ENCODE data around the gene ACSM4. TPM values are rescaled to one million over a fixed set of nuclear protein-coding genes. Genes with fewer than 3 reads are reported as not detected.
A peak's percentile ranks its signal among the peaks of the same experiment; 100 is the strongest.

Gene ACSM4
- total and polyA plus RNA-seq, 9 of the 15 experiments (the other 6 are each of a cell fraction or from before 2014, with no cell fraction given), result not detected

DNA sequence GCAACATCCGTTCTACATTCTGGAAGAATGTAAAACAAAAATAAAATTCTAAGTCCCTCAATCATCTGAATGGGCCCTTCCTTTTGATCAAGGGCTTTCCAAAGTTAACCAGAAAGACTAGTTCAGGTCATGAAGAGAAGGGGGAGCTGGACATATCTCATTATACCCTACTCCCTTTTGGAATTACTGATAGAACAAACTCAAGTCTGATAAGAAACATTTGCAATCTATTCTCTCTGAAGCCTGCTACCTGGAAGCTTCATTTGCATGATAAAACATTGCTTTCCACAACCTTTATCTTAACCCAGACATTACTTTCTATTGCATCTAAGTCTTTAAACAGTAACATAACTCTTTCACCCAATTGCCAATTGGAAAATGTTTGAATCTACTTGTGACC, 8.3 kb upstream of the ACSM4 start (continued):
- TF ChIP-seq ZFP30 (CRISPR knock-in tag; IDR thresholded peaks at IDR 0.05; ENCODE audit: borderline replicate concordance), result no peak
- TF ChIP-seq ZFX (CRISPR knock-in tag; IDR thresholded peaks at IDR 0.05), result no peak
- TF ChIP-seq TAL1 (IDR thresholded peaks at IDR 0.05), result peak; percentile 71
- TF ChIP-seq, protein P1, sequence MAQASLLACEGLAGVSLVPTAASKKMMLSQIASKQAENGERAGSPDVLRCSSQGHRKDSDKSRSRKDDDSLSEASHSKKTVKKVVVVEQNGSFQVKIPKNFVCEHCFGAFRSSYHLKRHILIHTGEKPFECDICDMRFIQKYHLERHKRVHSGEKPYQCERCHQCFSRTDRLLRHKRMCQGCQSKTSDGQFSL (CRISPR knock-in tag; IDR thresholded peaks at IDR 0.05), result no peak
- TF ChIP-seq, protein P1 (tag; IDR thresholded peaks at IDR 0.05), result no peak

DNA sequence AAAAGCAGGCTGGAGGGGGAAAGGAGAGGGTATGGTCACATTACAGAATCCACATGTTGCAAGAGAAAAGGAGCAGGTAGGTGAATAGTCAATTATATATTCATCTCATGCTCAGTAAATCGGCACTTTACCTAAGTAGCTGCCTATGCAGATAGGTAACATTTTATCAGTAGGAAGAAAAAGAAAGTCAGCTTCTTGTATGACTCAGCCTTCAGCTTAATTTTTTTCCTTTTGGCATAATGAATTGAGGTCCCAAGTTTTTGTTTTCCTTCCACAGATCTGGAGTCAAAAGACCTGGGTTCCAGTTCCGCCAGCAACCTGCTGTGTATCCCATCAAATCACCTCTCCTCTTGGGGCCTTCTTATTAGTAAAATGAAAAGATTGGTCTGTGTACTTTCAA, 6.0 kb upstream of the ACSM4 start:
- Histone ChIP-seq H3K9ac (ENCODE audit: insufficient read depth in 1 of 2, low read depth in 2 of 2, low read length in 2 of 2) (no peak overlapping the region), H3K79me2 (ENCODE audit: control insufficient read depth, insufficient read depth, low read length) (no peaks in the 10 kb centered on the region), H2AFZ (ENCODE audit: low read depth, low read length) (peak overlapping the region; percentile 30; the same call in 1 of the 2 replicates), H3K4me1 (replicated peaks in 1 of 2; ENCODE audit: control insufficient read depth in 2 of 2, insufficient read depth in 2 of 2, low read length in 2 of 2) (peaks cover 0 to 59% of the 10 kb centered on the region in 2 experiments; a peak in 4 of 5 replicates), H3K4me3 (no peak overlapping the region), H3K9me3 (replicated peaks; ENCODE audit: control insufficient read depth, insufficient read depth, low read depth, low read length) (no peaks in the 10 kb centered on the region), H3K9me1 (ENCODE audit: control insufficient read depth, insufficient read depth, low read length) (no peaks in the 10 kb centered on the region), H3K4me2 (ENCODE audit: insufficient read depth, low read length) (no peak overlapping the region), H3K27me3 (ENCODE audit: control insufficient read depth in 2 of 2, insufficient read depth in 2 of 2, low read length in 2 of 2) (no peaks in the 10 kb centered on the region), H4K20me1 (replicated peaks; ENCODE audit: control insufficient read depth, insufficient read depth, low read length) (no peaks in the 10 kb centered on the region), H3K36me3 (ENCODE audit: control insufficient read depth, insufficient read depth, low read length) (no peaks in the 10 kb centered on the region), H3K27ac (ENCODE audit: extremely low read depth, low read depth, low read length) (no peak overlapping the region)
- FAIRE-seq (no peak), ATAC-seq (no peak), DNase-seq (ENCODE audit: extremely low read depth in 1 of 4, low spot score in 3 of 4) (no peak)
- POLR2A ChIA-PET, result interaction anchor here (1.0 kb wide), 1 partner anchor 13 kb away, joined by 3 read pairs; no protein-coding TSS in a partner anchor
- no TSS peak for BruUV-seq (replicated peaks)
- CTCF ChIA-PET (ENCODE audit: low intra/inter-chr PET ratio), result no interaction called here
- 50% methylated on average over 2 of the region's 2 CpGs for WGBS (ENCODE audit: insufficient coverage, low coverage, missing lambda C conversion rate)
- intact Hi-C loops (cut with micrococcal nuclease), result no loop called here
- in situ Hi-C loops (cut with MboI), result no loop called here
- TF ChIP-seq, protein P2, sequence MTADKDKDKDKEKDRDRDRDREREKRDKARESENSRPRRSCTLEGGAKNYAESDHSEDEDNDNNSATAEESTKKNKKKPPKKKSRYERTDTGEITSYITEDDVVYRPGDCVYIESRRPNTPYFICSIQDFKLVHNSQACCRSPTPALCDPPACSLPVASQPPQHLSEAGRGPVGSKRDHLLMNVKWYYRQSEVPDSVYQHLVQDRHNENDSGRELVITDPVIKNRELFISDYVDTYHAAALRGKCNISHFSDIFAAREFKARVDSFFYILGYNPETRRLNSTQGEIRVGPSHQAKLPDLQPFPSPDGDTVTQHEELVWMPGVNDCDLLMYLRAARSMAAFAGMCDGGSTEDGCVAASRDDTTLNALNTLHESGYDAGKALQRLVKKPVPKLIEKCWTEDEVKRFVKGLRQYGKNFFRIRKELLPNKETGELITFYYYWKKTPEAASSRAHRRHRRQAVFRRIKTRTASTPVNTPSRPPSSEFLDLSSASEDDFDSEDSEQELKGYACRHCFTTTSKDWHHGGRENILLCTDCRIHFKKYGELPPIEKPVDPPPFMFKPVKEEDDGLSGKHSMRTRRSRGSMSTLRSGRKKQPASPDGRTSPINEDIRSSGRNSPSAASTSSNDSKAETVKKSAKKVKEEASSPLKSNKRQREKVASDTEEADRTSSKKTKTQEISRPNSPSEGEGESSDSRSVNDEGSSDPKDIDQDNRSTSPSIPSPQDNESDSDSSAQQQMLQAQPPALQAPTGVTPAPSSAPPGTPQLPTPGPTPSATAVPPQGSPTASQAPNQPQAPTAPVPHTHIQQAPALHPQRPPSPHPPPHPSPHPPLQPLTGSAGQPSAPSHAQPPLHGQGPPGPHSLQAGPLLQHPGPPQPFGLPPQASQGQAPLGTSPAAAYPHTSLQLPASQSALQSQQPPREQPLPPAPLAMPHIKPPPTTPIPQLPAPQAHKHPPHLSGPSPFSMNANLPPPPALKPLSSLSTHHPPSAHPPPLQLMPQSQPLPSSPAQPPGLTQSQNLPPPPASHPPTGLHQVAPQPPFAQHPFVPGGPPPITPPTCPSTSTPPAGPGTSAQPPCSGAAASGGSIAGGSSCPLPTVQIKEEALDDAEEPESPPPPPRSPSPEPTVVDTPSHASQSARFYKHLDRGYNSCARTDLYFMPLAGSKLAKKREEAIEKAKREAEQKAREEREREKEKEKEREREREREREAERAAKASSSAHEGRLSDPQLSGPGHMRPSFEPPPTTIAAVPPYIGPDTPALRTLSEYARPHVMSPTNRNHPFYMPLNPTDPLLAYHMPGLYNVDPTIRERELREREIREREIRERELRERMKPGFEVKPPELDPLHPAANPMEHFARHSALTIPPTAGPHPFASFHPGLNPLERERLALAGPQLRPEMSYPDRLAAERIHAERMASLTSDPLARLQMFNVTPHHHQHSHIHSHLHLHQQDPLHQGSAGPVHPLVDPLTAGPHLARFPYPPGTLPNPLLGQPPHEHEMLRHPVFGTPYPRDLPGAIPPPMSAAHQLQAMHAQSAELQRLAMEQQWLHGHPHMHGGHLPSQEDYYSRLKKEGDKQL (CRISPR knock-in tag; IDR thresholded peaks at IDR 0.05; ENCODE audit: borderline replicate concordance), result no peak
- TF ChIP-seq, protein P3, sequence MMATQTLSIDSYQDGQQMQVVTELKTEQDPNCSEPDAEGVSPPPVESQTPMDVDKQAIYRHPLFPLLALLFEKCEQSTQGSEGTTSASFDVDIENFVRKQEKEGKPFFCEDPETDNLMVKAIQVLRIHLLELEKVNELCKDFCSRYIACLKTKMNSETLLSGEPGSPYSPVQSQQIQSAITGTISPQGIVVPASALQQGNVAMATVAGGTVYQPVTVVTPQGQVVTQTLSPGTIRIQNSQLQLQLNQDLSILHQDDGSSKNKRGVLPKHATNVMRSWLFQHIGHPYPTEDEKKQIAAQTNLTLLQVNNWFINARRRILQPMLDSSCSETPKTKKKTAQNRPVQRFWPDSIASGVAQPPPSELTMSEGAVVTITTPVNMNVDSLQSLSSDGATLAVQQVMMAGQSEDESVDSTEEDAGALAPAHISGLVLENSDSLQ (IDR thresholded peaks at IDR 0.05), result no peak
- TF ChIP-seq, protein P4, sequence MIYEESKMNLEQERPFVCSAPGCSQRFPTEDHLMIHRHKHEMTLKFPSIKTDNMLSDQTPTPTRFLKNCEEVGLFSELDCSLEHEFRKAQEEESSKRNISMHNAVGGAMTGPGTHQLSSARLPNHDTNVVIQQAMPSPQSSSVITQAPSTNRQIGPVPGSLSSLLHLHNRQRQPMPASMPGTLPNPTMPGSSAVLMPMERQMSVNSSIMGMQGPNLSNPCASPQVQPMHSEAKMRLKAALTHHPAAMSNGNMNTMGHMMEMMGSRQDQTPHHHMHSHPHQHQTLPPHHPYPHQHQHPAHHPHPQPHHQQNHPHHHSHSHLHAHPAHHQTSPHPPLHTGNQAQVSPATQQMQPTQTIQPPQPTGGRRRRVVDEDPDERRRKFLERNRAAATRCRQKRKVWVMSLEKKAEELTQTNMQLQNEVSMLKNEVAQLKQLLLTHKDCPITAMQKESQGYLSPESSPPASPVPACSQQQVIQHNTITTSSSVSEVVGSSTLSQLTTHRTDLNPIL (CRISPR knock-in tag; IDR thresholded peaks at IDR 0.05), result no peak
- 0 out of 2 replicates have a peak, but pooled peaks have one; percentile 21 for TF ChIP-seq ARID1B (IDR thresholded peaks at IDR 0.05)
- no peak for TF ChIP-seq BHLHE40 (IDR thresholded peaks at IDR 0.05; ENCODE audit: low read length)
- TF ChIP-seq FOSL1 (tag; conservative IDR thresholded peaks at IDR 0.05), result peak; percentile 27; the same call in 1 of the 2 replicates
- no peak for TF ChIP-seq ZNF165 (CRISPR knock-in tag; IDR thresholded peaks at IDR 0.05; ENCODE audit: borderline replicate concordance)
- TF ChIP-seq ZNF436 (CRISPR knock-in tag; IDR thresholded peaks at IDR 0.05), result no peak
